SK-N-SH treated with all-trans-retinoic acid at 6 μM for 48 hours (cell line): ENCODE measurements around the gene DOK5.

Experiments used
- ATAC-seq: fragments of 200-7000 bp; cut with Tn5 transposase; 3 replicates; pipeline ENCODE4 v1.9.1; 2020; ENCODE audit warnings: mild to moderate bottlenecking, moderate library complexity
- ARNTL ChIP-seq: fragments of 450-650 bp; formaldehyde crosslinking; IDR thresholded peaks from 2 replicates; pipeline ENCODE4 v1.5.0; 2020; ENCODE audit warnings: low read depth, mild to moderate bottlenecking, moderate library complexity, borderline replicate concordance
- BACH2 ChIP-seq: fragments of 250-450 bp; sonication (Bioruptor Pico); IDR thresholded peaks from 2 replicates; pipeline ENCODE4 v1.9.0; 2021; ENCODE audit warnings: mild to moderate bottlenecking, borderline replicate concordance
- CSDC2 ChIP-seq: fragments of 250-450 bp; sonication (Bioruptor Pico); IDR thresholded peaks from 2 replicates; pipeline ENCODE4 v1.5.0; 2020; ENCODE audit warnings: mild to moderate bottlenecking, moderate library complexity
- ESRRG ChIP-seq: fragments of 250-450 bp; sonication (Bioruptor Pico); IDR thresholded peaks from 2 replicates; pipeline ENCODE4 v1.6.1; 2021; ENCODE audit warnings: mild to moderate bottlenecking
- GLIS3 ChIP-seq: fragments of 250-450 bp; sonication (Bioruptor Pico); IDR thresholded peaks from 2 replicates; pipeline ENCODE4 v1.5.0; 2020; ENCODE audit warnings: mild to moderate bottlenecking, moderate library complexity
- ISL1 ChIP-seq: fragments of 250-450 bp; sonication (Bioruptor Pico); IDR thresholded peaks from 2 replicates; pipeline ENCODE4 v2.1.2; 2022; ENCODE audit warnings: mild to moderate bottlenecking, moderate library complexity
- OSR1 ChIP-seq: fragments of 250-450 bp; sonication (Bioruptor Pico); IDR thresholded peaks from 2 replicates; pipeline ENCODE4 v1.8.0; 2022; ENCODE audit warnings: moderate library complexity, mild to moderate bottlenecking, inconsistent platforms
- PPARA ChIP-seq: fragments of 250-450 bp; sonication (Bioruptor Pico); IDR thresholded peaks from 2 replicates; pipeline ENCODE4 v1.5.0; 2020; ENCODE audit warnings: mild to moderate bottlenecking, borderline replicate concordance
- RARB ChIP-seq: fragments of 250-450 bp; sonication (Bioruptor Pico); IDR thresholded peaks from 2 replicates; pipeline ENCODE4 v1.8.0; 2021; ENCODE audit warnings: mild to moderate bottlenecking, moderate library complexity
- TCF4 ChIP-seq: fragments of 250-450 bp; sonication (Bioruptor Pico); IDR thresholded peaks from 2 replicates; pipeline ENCODE4 v1.8.0; 2021; ENCODE audit warnings: mild to moderate bottlenecking, moderate library complexity, borderline replicate concordance
- TOX ChIP-seq: fragments of 250-450 bp; sonication (Bioruptor Pico); IDR thresholded peaks from 2 replicates; pipeline ENCODE4 v1.8.0; 2021; ENCODE audit warnings: mild to moderate bottlenecking, moderate library complexity, borderline replicate concordance
- ZC3H10 ChIP-seq: fragments of 250-450 bp; sonication (Bioruptor Pico); IDR thresholded peaks from 2 replicates; pipeline ENCODE4 v1.5.1; 2021; ENCODE audit warnings: mild to moderate bottlenecking, moderate library complexity
- ZFP3 ChIP-seq: fragments of 250-450 bp; sonication (Bioruptor Pico); IDR thresholded peaks from 2 replicates; pipeline ENCODE4 v1.5.0; 2020; ENCODE audit warnings: mild to moderate bottlenecking, moderate library complexity
- ZFP30 ChIP-seq: fragments of 450-650 bp; formaldehyde crosslinking; IDR thresholded peaks from 2 replicates; pipeline ENCODE4 v1.5.0; 2022; ENCODE audit warnings: mild to moderate bottlenecking, moderate library complexity
- ZNF565 ChIP-seq: fragments of 450-650 bp; formaldehyde crosslinking; conservative IDR thresholded peaks from 2 replicates; pipeline ENCODE4 v1.5.0; 2020; ENCODE audit warnings: low read depth, mild to moderate bottlenecking, moderate library complexity
- ZNF70 ChIP-seq: fragments of 450-650 bp; formaldehyde crosslinking; IDR thresholded peaks from 2 replicates; pipeline ENCODE4 v1.5.0; 2020; ENCODE audit warnings: mild to moderate bottlenecking, moderate library complexity
- ZNF8 ChIP-seq: fragments of 450-650 bp; formaldehyde crosslinking; IDR thresholded peaks from 2 replicates; pipeline ENCODE4 v1.5.0; 2020; ENCODE audit warnings: mild to moderate bottlenecking, moderate library complexity
- TF ChIP-seq, protein P1 (sequence below): fragments of 250-450 bp; sonication (Bioruptor Pico); IDR thresholded peaks from 2 replicates; pipeline ENCODE4 v1.5.1; 2020; ENCODE audit warnings: low read depth, mild to moderate bottlenecking, moderate library complexity
- TF ChIP-seq, protein P2 (sequence below): fragments of 250-450 bp; sonication (Bioruptor Pico); IDR thresholded peaks from 2 replicates; pipeline ENCODE4 v1.5.1; 2021; ENCODE audit warnings: mild to moderate bottlenecking, moderate library complexity
- TF ChIP-seq, protein P3 (sequence below): fragments of 250-450 bp; sonication (Bioruptor Pico); IDR thresholded peaks from 2 replicates; pipeline ENCODE4 v1.8.0; 2020; ENCODE audit warnings: mild to moderate bottlenecking, moderate library complexity, borderline replicate concordance
- TF ChIP-seq, protein P4 (sequence below): fragments of 250-450 bp; sonication (Bioruptor Pico); IDR thresholded peaks from 2 replicates; pipeline ENCODE4 v1.5.0; 2020; ENCODE audit warnings: mild to moderate bottlenecking, moderate library complexity

The DOK5 gene

DNA sequence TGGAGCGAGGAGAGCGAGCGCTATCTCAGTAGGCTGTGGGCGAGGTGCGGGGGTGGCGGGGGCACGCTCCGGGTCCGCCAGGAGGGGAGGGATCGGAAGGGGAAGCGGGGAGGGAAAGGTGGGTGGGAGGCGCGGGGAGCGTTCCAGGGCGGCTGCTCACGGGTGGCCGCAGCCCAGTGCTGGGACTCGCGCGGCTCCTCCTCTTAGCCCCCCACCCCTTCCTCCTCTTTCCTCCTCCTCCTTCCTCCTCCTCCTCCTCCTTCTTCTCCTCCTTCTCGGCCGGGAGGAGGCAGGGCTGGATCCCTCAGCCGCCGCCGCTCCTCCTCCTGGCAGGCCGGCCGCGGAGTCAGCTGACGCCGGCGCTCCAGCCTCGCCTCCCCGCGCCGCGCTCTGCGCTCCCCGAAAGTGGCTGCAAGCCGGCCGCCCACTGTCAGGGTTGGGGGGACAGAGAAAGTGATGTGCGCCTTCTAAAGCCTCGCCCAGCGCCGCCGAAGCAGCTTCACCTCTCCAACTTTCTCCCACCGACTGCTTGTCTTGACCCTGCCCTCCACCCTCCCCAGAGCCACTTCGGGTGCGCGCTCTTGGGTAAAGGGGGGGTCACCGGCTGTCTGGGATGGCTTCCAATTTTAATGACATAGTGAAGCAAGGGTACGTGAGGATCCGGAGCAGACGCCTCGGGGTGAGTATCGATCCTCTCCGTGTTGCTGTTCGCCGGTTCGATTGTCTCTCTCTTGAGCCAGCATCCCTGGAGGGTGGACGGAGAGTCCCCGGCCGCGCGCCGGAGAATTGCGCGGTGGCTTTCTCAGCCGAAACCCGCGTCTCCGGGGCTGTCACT, at the start of gene DOK5:
Gene DOK5 (plus strand): TSS at position 260 of the 835 bp plus-strand sequence. CDS start 354 bp downstream, at position 614.
- peak; percentile 71 for ATAC-seq
- TF ChIP-seq ZFP3 (CRISPR knock-in tag) = no peak
- TF ChIP-seq BACH2 (CRISPR knock-in tag) = no peak
- no peak for TF ChIP-seq TOX (CRISPR knock-in tag)
- TF ChIP-seq, protein P1, sequence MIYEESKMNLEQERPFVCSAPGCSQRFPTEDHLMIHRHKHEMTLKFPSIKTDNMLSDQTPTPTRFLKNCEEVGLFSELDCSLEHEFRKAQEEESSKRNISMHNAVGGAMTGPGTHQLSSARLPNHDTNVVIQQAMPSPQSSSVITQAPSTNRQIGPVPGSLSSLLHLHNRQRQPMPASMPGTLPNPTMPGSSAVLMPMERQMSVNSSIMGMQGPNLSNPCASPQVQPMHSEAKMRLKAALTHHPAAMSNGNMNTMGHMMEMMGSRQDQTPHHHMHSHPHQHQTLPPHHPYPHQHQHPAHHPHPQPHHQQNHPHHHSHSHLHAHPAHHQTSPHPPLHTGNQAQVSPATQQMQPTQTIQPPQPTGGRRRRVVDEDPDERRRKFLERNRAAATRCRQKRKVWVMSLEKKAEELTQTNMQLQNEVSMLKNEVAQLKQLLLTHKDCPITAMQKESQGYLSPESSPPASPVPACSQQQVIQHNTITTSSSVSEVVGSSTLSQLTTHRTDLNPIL (CRISPR knock-in tag) = no peak
- no peak for TF ChIP-seq ZNF70 (CRISPR knock-in tag)
- no peak for TF ChIP-seq TCF4 (CRISPR knock-in tag)
- TF ChIP-seq, protein P2, sequence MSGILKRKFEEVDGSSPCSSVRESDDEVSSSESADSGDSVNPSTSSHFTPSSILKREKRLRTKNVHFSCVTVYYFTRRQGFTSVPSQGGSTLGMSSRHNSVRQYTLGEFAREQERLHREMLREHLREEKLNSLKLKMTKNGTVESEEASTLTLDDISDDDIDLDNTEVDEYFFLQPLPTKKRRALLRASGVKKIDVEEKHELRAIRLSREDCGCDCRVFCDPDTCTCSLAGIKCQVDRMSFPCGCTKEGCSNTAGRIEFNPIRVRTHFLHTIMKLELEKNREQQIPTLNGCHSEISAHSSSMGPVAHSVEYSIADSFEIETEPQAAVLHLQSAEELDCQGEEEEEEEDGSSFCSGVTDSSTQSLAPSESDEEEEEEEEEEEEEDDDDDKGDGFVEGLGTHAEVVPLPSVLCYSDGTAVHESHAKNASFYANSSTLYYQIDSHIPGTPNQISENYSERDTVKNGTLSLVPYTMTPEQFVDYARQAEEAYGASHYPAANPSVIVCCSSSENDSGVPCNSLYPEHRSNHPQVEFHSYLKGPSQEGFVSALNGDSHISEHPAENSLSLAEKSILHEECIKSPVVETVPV (CRISPR knock-in tag) = no peak
- no peak for TF ChIP-seq ISL1 (CRISPR knock-in tag)
- TF ChIP-seq ARNTL (CRISPR knock-in tag) = no peak
- no peak for TF ChIP-seq CSDC2 (CRISPR knock-in tag)
- TF ChIP-seq RARB = no peak
- no peak for TF ChIP-seq GLIS3 (CRISPR knock-in tag)
- no peak for TF ChIP-seq ZNF565
- no peak for TF ChIP-seq ZFP30 (CRISPR knock-in tag)
- TF ChIP-seq, protein P3, sequence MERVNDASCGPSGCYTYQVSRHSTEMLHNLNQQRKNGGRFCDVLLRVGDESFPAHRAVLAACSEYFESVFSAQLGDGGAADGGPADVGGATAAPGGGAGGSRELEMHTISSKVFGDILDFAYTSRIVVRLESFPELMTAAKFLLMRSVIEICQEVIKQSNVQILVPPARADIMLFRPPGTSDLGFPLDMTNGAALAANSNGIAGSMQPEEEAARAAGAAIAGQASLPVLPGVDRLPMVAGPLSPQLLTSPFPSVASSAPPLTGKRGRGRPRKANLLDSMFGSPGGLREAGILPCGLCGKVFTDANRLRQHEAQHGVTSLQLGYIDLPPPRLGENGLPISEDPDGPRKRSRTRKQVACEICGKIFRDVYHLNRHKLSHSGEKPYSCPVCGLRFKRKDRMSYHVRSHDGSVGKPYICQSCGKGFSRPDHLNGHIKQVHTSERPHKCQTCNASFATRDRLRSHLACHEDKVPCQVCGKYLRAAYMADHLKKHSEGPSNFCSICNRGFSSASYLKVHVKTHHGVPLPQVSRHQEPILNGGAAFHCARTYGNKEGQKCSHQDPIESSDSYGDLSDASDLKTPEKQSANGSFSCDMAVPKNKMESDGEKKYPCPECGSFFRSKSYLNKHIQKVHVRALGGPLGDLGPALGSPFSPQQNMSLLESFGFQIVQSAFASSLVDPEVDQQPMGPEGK (CRISPR knock-in tag) = no peak
- no peak for TF ChIP-seq ZNF8 (CRISPR knock-in tag)
- TF ChIP-seq PPARA (CRISPR knock-in tag) = no peak

DNA sequence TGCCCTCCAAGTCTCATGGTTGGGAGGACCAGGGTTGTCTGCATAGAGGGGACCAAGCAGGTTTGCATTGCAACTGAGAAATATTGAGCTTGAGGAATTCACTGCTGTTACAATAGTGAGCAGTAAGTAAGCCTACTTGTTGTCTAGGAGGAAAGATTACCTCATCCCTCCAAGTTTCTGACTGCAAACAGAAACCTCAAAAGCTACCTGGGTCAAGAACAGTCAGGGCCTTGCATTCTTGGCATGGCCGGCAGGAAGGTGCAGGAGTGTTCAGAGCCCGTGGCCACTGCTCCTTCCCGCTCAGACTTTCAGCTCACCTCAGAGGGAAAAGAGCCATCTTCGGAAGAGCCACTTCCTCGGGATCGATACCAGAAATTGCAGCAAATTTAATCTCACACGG, 46.0 kb upstream of the DOK5 start:
- no peak for ATAC-seq
- TF ChIP-seq ZFP3 (CRISPR knock-in tag) (no peak), ZNF8 (CRISPR knock-in tag) (no peak), CSDC2 (CRISPR knock-in tag) (no peak), ARNTL (CRISPR knock-in tag) (no peak)

DNA sequence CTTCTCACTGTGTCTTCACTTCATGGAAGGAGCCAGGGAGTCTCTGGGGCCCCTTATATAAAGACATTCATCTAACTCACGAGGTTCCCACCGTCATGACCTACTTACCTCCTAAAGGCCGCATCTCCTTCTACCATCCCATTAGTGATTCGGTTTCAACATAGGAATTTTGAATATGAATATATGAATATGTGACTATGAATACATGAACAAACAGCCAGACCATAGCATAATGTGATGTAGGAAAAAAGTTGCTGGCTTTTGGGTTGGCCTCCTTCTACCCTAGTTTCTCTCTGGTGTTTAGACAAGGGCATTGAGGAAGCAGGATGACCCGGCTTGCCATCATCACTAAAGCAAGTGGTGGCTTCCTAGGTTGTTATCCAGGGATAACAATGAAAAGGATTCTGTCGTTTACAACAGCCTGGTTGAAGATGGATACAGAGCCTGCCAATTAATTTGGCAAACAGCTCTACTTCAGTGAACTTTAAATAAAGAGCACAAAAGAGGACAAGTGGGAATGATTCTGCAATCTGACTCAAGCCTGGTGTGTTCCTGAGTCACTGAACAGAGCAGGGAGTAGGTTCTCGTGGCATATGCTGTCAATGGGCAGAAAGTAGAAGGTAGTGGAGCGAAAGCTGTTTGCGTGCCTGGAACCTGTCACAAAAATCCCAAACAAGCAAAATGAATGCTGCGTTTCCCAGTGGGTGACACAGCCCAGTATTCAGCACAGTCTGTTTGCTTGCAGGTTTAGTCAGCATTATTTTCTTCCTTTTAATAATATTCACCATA, 44.0 kb upstream of the DOK5 start:
- TF ChIP-seq ZC3H10 (CRISPR knock-in tag) = no peak
- TF ChIP-seq ARNTL (CRISPR knock-in tag) = no peak
- no peak for TF ChIP-seq ZFP3 (CRISPR knock-in tag)
- TF ChIP-seq ESRRG (CRISPR knock-in tag) = no peak
- no peak for TF ChIP-seq TCF4 (CRISPR knock-in tag)
- TF ChIP-seq ZNF565 = no peak
- TF ChIP-seq, protein P4, sequence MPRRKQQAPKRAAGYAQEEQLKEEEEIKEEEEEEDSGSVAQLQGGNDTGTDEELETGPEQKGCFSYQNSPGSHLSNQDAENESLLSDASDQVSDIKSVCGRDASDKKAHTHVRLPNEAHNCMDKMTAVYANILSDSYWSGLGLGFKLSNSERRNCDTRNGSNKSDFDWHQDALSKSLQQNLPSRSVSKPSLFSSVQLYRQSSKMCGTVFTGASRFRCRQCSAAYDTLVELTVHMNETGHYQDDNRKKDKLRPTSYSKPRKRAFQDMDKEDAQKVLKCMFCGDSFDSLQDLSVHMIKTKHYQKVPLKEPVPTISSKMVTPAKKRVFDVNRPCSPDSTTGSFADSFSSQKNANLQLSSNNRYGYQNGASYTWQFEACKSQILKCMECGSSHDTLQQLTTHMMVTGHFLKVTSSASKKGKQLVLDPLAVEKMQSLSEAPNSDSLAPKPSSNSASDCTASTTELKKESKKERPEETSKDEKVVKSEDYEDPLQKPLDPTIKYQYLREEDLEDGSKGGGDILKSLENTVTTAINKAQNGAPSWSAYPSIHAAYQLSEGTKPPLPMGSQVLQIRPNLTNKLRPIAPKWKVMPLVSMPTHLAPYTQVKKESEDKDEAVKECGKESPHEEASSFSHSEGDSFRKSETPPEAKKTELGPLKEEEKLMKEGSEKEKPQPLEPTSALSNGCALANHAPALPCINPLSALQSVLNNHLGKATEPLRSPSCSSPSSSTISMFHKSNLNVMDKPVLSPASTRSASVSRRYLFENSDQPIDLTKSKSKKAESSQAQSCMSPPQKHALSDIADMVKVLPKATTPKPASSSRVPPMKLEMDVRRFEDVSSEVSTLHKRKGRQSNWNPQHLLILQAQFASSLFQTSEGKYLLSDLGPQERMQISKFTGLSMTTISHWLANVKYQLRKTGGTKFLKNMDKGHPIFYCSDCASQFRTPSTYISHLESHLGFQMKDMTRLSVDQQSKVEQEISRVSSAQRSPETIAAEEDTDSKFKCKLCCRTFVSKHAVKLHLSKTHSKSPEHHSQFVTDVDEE = no peak
- TF ChIP-seq ZFP30 (CRISPR knock-in tag) = no peak
- TF ChIP-seq, protein P2 (CRISPR knock-in tag) = no peak
- TF ChIP-seq OSR1 (CRISPR knock-in tag) = no peak
- TF ChIP-seq ISL1 (CRISPR knock-in tag) = no peak
- TF ChIP-seq, all 23 proteins: peak for 0
- ATAC-seq = peak; percentile 59; the same call in 2 of the 3 replicates
